Mesenteric fat pad (tissue), 1 donor: ENCODE data around the gene NOBOX. TPM values are rescaled to one million over a fixed set of nuclear protein-coding genes. Genes with fewer than 3 reads are reported as not detected.
"Not testable (repeated sequence)": the region's sequence is repeated elsewhere in the genome, so short reads cannot be mapped to it uniquely, and the experiment has no call there.

Source experiments
- DNase-seq: peaks from one replicate; pipeline ENCODE4 v3.0.0-alpha.2; 2020; ENCODE audit warnings: low spot score
- long read RNA-seq: library from polyadenylated mRNA; unstranded; transcript quantifications from one replicate; pipeline ENCODE4 v2.0.0, GENCODE V29; 2020
- total RNA-seq: library from RNA; stranded (reverse); fragmentation: NEBNext Ultra II Directional; extraction: Animal tissue kit (Norgen Biotek cat#: 25700); gene quantifications from one replicate; pipeline ENCODE4 v1.2.1, GENCODE V29; 2021
- donor health status: DM: yes; HTN: yes; CAD: no.

Gene NOBOX
- not detected for total RNA-seq
- long read RNA-seq, result 0 reads

DNA sequence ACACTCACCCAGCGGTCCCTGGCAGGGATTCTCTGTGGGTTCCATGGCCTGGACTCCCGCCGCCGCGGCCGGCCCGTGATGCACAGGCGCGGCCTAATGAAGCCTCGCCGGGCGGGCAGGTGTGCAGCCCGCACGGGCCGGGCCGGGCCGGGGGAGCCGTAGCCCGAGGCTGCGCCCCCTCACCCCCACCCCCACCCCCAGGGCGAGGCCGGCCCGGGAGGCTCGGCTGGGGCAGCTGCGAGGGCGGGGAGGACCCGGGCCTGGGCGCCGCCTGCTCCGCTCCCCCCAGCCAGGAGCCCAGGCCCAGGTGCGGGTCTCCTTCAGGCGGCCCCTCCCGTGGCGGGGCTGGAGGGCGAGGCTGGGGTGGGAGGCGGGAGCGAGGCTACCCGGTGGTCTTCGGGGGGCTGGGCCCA, at the start of gene NOBOX:
Gene NOBOX, minus strand, starts transcription at position 45 of the 413 bp plus-strand sequence.
- peak; percentile 62 for DNase-seq

- no peak for DNase-seq
Measured at GRCh38 chr7:144452064-144452463, 48.6 kb upstream of the NOBOX start.

- no peak for DNase-seq
Measured at GRCh38 chr7:144445590-144445989, 42.1 kb upstream of the NOBOX start.

DNA sequence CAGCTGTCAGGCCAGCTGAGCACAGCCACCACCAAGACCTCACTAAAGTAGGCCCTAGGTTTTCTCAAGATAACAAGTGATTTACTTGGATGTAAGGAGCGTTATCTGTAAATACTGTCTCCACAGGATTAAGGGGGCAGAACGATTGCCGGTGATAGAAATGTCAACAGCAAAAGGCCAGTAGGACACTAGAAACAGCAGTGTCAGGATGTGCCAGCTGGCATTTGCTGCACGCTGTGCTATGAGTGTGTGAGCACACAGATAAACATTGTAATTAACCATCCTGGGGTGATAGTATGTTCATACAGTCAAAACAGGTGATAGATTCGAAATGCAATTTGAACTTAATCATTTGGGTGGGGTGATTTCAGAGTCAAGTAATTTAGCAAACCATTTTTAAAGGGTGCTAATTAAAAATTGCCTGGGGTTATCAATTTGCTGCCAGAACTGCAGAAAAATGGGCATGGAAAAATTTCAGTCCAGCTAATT, 36.3 kb upstream of the NOBOX start:
- DNase-seq, result no peak

GRCh38 chr7:144438759-144439158, 35.3 kb upstream of the NOBOX start:
- no peak for DNase-seq

GRCh38 chr7:144437370-144438191, 34.1 kb upstream of the NOBOX start:
- no peak for DNase-seq

GRCh38 chr7:144436500-144436899, 33.0 kb upstream of the NOBOX start:
- DNase-seq, result no peak

GRCh38 chr7:144428431-144428830, 24.9 kb upstream of the NOBOX start:
- DNase-seq, result no peak

GRCh38 chr7:144427539-144427938, 24.0 kb upstream of the NOBOX start:
- not testable (repeated sequence) for DNase-seq

DNA sequence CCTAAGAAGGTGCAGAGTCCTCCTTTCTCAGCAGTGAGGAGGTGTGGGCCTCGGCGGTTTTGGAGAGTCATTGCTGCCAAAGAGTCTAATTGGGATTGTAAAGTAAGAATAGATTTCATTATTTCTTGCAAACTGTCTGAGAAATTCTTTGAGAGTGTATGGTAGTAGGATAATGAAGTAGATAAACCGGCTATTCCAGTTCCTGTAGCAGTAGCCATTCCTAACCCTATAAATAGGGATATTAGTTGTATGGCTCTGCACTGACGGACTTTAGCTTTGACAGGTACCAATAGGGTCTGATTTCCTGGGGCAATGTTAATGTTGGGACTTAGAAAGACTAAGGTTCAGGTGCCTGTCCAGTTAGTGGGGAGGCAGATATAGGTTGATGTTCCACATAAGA, 15.4 kb upstream of the NOBOX start:
- DNase-seq, result not testable (repeated sequence)

GRCh38 chr7:144416341-144416740, 12.8 kb upstream of the NOBOX start:
- DNase-seq, result no peak

GRCh38 chr7:144415858-144416257, 12.4 kb upstream of the NOBOX start:
- no peak for DNase-seq

- DNase-seq, result no peak
Measured at GRCh38 chr7:144414815-144415214, 11.3 kb upstream of the NOBOX start.

- no peak for DNase-seq
Measured at GRCh38 chr7:144410441-144410840, 6.9 kb upstream of the NOBOX start.

GRCh38 chr7:144408121-144408520, 4.6 kb upstream of the NOBOX start:
- no peak for DNase-seq

DNA sequence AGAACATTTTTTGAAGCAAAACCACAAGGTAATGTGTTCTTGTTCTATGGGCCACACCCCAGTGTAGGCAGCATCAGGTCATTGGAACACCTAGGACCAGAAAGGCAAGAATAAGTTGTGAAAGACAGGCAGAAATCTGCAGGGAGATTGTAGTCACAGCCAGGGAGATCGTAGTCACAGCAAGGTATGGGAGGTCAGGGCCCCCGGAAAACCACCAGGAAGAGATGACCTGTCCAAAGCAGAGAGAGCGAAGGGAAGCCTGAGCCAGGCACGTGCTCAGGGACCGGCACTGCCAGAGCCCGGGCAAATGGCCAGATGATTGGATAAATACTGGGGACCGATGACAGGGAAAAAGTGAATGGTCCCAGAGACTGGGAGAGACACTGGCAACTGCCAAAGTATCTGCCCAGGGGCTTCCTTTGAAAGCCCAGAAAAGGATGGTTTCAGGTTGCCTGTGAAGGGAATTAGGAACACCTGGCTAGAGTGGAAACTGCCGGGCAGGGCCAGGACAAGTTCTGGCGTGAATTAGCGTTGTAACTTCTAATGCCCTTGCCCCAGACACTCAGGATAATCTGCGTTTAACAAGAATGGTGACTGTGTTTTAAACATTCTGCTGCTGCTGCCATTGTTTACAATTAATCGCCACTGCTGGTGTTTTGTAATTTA, 3.9 kb upstream of the NOBOX start:
- DNase-seq, result no peak

- DNase-seq, result no peak
Measured at GRCh38 chr7:144404946-144405345, 1.5 kb upstream of the NOBOX start.

GRCh38 chr7:144403102-144403501, 391 bp downstream of the NOBOX start:
- DNase-seq, result peak; percentile 59

- DNase-seq, result peak; percentile 53
Measured at GRCh38 chr7:144401490-144401889, 2.0 kb downstream of the NOBOX start.

- DNase-seq, result peak; percentile 57
Measured at GRCh38 chr7:144399946-144400345, 3.5 kb downstream of the NOBOX start.

DNA sequence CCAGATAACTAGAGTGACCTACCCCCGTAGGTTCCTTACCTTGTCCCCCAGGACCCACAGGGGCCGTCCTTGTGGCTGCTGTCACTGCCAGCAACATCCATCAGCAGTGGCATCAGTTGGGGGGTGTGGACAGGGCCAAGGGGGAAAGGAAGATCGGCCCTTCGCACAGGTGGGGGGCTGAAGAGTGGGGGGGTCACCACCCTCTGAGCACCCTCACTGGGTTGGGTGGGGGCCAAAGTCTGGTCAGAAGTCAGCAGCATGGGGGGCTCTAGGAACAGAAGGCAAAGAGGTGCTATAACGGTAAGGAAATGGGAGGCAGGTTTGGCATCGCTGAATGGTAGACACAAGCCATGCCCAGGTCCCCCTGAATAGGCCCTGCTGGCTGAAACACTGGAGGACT, 4.6 kb downstream of the NOBOX start:
- peak; percentile 69 for DNase-seq

- DNase-seq, result peak; percentile 69
Measured at GRCh38 chr7:144398291-144398690, 5.2 kb downstream of the NOBOX start.
